ENCODE results near the gene IDS.

DNA sequence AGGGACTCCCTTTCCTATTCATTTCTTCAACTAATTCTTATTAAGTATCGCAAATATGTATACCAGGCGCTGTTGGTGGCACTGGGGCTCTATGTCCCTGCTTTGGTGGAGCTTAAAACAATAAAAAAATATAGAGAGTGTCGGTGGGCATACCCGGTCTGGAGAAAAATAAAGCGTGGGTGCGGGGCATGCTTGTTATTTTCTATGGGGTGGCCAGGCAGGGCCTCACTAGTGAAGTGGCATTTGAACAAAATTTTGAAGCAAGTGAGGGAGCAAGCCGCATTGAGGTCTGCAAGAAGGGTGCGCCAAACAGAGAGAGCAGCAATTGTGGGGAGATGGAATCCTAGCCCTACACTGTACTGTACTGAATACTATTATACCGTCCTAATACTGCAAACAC lies 565 bp upstream of the IDS start:
- TF ChIP-seq, protein P1, sequence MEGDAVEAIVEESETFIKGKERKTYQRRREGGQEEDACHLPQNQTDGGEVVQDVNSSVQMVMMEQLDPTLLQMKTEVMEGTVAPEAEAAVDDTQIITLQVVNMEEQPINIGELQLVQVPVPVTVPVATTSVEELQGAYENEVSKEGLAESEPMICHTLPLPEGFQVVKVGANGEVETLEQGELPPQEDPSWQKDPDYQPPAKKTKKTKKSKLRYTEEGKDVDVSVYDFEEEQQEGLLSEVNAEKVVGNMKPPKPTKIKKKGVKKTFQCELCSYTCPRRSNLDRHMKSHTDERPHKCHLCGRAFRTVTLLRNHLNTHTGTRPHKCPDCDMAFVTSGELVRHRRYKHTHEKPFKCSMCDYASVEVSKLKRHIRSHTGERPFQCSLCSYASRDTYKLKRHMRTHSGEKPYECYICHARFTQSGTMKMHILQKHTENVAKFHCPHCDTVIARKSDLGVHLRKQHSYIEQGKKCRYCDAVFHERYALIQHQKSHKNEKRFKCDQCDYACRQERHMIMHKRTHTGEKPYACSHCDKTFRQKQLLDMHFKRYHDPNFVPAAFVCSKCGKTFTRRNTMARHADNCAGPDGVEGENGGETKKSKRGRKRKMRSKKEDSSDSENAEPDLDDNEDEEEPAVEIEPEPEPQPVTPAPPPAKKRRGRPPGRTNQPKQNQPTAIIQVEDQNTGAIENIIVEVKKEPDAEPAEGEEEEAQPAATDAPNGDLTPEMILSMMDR (IDR thresholded peaks at IDR 0.05): no peak
- TF ChIP-seq, protein P2, sequence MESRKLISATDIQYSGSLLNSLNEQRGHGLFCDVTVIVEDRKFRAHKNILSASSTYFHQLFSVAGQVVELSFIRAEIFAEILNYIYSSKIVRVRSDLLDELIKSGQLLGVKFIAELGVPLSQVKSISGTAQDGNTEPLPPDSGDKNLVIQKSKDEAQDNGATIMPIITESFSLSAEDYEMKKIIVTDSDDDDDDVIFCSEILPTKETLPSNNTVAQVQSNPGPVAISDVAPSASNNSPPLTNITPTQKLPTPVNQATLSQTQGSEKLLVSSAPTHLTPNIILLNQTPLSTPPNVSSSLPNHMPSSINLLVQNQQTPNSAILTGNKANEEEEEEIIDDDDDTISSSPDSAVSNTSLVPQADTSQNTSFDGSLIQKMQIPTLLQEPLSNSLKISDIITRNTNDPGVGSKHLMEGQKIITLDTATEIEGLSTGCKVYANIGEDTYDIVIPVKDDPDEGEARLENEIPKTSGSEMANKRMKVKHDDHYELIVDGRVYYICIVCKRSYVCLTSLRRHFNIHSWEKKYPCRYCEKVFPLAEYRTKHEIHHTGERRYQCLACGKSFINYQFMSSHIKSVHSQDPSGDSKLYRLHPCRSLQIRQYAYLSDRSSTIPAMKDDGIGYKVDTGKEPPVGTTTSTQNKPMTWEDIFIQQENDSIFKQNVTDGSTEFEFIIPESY (IDR thresholded peaks at IDR 0.05; ENCODE audit: borderline replicate concordance, low read depth): no peak
- no peak for TF ChIP-seq RAD21 (IDR thresholded peaks at IDR 0.05; ENCODE audit: low read length)
- TF ChIP-seq EP300 (IDR thresholded peaks at IDR 0.05; ENCODE audit: borderline replicate concordance in 1 of 2, low read depth in 1 of 2, low read length in 1 of 2): no peak
- no peak for TF ChIP-seq SIN3A (IDR thresholded peaks at IDR 0.05; ENCODE audit: borderline replicate concordance, low read depth, low read length)
- TF ChIP-seq PBX3 (IDR thresholded peaks at IDR 0.05): no peak
- no peak for TF ChIP-seq FOXJ3 (CRISPR knock-in tag; IDR thresholded peaks at IDR 0.05)
- TF ChIP-seq TCF12 (IDR thresholded peaks at IDR 0.05): no peak
- no peak for TF ChIP-seq JUND (IDR thresholded peaks at IDR 0.05)
- TF ChIP-seq SMC3 (IDR thresholded peaks at IDR 0.05; ENCODE audit: low read depth, low read length): no peak
- no peak for TF ChIP-seq GATA2 (CRISPR knock-in tag; IDR thresholded peaks at IDR 0.05)
- TF ChIP-seq, protein P3, sequence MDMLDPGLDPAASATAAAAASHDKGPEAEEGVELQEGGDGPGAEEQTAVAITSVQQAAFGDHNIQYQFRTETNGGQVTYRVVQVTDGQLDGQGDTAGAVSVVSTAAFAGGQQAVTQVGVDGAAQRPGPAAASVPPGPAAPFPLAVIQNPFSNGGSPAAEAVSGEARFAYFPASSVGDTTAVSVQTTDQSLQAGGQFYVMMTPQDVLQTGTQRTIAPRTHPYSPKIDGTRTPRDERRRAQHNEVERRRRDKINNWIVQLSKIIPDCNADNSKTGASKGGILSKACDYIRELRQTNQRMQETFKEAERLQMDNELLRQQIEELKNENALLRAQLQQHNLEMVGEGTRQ (IDR thresholded peaks at IDR 0.05; ENCODE audit: borderline replicate concordance, low read depth, low read length): no peak

Data from SK-N-SH (cell line).